Panc1 (cell line): ENCODE results near the gene SSBP2. TPM values are rescaled to one million over a fixed set of nuclear protein-coding genes. Genes with fewer than 3 reads are reported as not detected.

Experiments used
- ATAC-seq: fragments of 200-7000 bp; cut with Tn5 transposase; 2 replicates; pipeline ENCODE4 v1.9.1; 2020; ENCODE audit warnings: mild to moderate bottlenecking, moderate library complexity
- BruUV-seq: library from RNA; stranded (reverse); fragments of 400-500 nt; replicated peaks from 2 replicates; lab custom pipeline; 2021; lab: Mats Ljungman, UMichigan
- CTCF ChIA-PET: fragments of 300-600 bp; sonication (Branson Sonifier 250); formaldehyde crosslinking; loops from one replicate; lab custom pipeline; 2022; ENCODE audit warnings: antibody characterized with exemption; lab: Charles Lee
- POLR2A ChIA-PET: fragments of 300-600 bp; sonication (Branson Sonifier 250); formaldehyde crosslinking; loops from one replicate; lab custom pipeline; 2022; ENCODE audit warnings: antibody characterized with exemption; lab: Charles Lee
- DNase-seq: peaks from one replicate; pipeline ENCODE4 v3.0.0-alpha.2; 2010; ENCODE audit warnings: low read depth, low spot score
- H3K27ac ChIP-seq: 2 replicates; pipeline ENCODE4 v1.5.1; 2011; ENCODE audit warnings: mild to moderate bottlenecking, low read length, inconsistent platforms
- H3K27me3 ChIP-seq: fragments of 200-500 bp; sonication (Bioruptor generic); 2 replicates; pipeline ENCODE4 v1.6.0; 2014; ENCODE audit warnings: low read length, inconsistent platforms; ENCODE audit not compliant: control insufficient read depth, insufficient read depth
- H3K36me3 ChIP-seq: fragments of 200-500 bp; sonication (Bioruptor generic); 2 replicates; pipeline ENCODE4 v1.5.1; 2014; ENCODE audit warnings: inconsistent platforms, mild to moderate bottlenecking, low read length, moderate library complexity; ENCODE audit not compliant: control insufficient read depth, insufficient read depth
- H3K4me1 ChIP-seq: 2 replicates; pipeline ENCODE4 v1.5.1; 2011; ENCODE audit warnings: inconsistent platforms, mild to moderate bottlenecking, low read length, moderate library complexity; ENCODE audit not compliant: control insufficient read depth, insufficient read depth
- H3K4me3 ChIP-seq, 2 experiments: 2 replicates each; pipeline ENCODE4 v1.5.1; 2011 to 2012; ENCODE audit warnings: low read depth in 2 of 2, low read length in 2 of 2, mild to moderate bottlenecking in 2 of 2, inconsistent platforms in 1 of 2, moderate library complexity in 1 of 2
- H3K9me3 ChIP-seq: fragments of 200-500 bp; sonication (Bioruptor generic); 2 replicates; pipeline ENCODE4 v1.5.1; 2014; ENCODE audit warnings: low read depth, mild to moderate bottlenecking, inconsistent platforms, low read length, moderate library complexity; ENCODE audit not compliant: control insufficient read depth, insufficient read depth
- POLR2AphosphoS5 ChIP-seq: IDR thresholded peaks from 2 replicates; pipeline ENCODE4 v1.6.1; 2012; ENCODE audit warnings: mild to moderate bottlenecking, low read depth, low read length, moderate library complexity
- SIN3A ChIP-seq: IDR thresholded peaks from 2 replicates; pipeline ENCODE4 v1.6.1; 2012; ENCODE audit warnings: low read depth, mild to moderate bottlenecking, low read length, moderate library complexity, borderline replicate concordance; ENCODE audit not compliant: insufficient read depth
- TCF7L2 ChIP-seq: IDR thresholded peaks from 2 replicates; pipeline ENCODE4 v1.6.1; 2011; ENCODE audit warnings: mild to moderate bottlenecking, low read depth, low read length, inconsistent platforms
- in situ Hi-C: cut with HindIII; loops from 2 replicates; pipeline ENCODE4 v1.10.0; 2016; ENCODE audit warnings: low sequenced_read_pairs, low pct_unique_long_range_greater_than_20kb
- intact Hi-C: fragments of 100-400 bp; cut with micrococcal nuclease; formaldehyde crosslinking; loops from one replicate; pipeline ENCODE4 v1.10.0; 2022; ENCODE audit not compliant: unreplicated experiment
- total RNA-seq: library from RNA; stranded (reverse); gene quantifications from one replicate; pipeline ENCODE4 v1.2.1, GENCODE V29; 2021; ENCODE audit not compliant: unreplicated experiment
- TF ChIP-seq, protein P1 (sequence below), 2 experiments: IDR thresholded peaks; 2 replicates each; pipeline ENCODE4 v1.6.1; 2011 to 2012; ENCODE audit warnings: low read depth in 2 of 2, control low read depth in 1 of 2, low read length in 1 of 2, mild to moderate bottlenecking in 1 of 2, moderate library complexity in 1 of 2; ENCODE audit not compliant: insufficient read depth in 1 of 2
- TF ChIP-seq, protein P2 (sequence below): fragments of 450-650 bp; IDR thresholded peaks from 2 replicates; pipeline ENCODE4 v1.5.1; 2017; ENCODE audit warnings: mild to moderate bottlenecking

SSBP2 gene
- total RNA-seq, 1 experiment from 2014 or later: 16.3 TPM

DNA sequence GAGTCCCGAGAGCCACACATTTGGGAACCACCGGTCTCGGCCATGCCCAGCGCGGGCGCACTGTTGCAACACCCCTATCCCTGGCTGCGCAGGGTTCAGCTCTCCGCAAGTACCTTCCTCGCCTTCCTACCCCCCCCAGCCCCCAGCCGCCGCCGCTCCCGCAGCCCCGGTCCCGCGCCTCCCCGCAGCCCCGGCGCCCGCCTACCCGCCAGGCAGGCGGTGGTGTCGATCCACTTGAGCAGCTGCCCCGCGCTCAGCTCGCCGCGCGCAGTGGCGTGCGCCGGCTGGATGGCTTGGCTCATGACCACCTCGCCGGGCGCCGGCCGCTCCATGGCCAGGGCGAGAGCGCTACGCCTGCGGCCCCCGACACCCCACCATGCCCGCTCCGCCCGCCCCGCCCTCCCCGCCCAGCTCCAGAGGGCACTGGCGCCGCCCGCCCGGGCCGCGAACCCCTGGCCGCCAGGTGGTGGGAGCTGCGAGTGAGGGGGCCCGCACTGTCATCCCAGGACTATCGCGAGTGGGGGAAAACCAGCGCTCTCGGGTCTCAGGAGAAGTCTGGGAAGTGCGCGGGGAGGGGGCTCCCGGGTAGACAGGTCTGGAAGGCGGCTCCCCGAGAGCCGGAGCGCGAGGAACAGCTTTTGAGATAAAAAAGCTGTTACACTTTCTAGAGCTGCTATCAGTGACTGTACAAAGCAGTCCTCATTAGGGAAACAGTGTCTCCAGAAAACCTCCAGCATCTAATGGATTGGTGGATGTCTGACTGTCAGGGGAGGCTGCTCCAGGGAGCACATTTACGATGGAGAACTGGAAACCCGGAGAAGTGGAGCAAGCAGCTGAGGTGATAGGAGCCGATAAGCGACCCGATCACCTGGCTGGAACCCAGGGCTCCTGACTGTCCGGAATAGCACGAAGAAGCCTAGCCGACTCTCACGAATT, 356.8 kb downstream of the SSBP2 start, which contains the start of gene ACOT12:
TSS of gene ACOT12 (minus strand) at position 352 of the 936 bp plus-strand sequence. CDS start at position 332, 20 bp downstream.
- H3K4me3 ChIP-seq: peak within 1 kb of the TSS; percentile 40 to 66
- no peak for DNase-seq
- H3K9me3 ChIP-seq: no peaks in the 10 kb centered on the region
- H3K27ac ChIP-seq: no peak within 1 kb of the TSS
- no TSS peak for BruUV-seq
- no peaks in the 10 kb centered on the region for H3K27me3 ChIP-seq
- no peaks in the 10 kb centered on the region for H3K36me3 ChIP-seq
- ChIA-PET CTCF (interaction anchor here (0.6 to 0.9 kb wide), 3 partner anchors 9 to 557 kb away, joined by 3 to 4 read pairs (median 4); no protein-coding TSS in a partner anchor), POLR2A (interaction anchor here (0.6 to 0.7 kb wide), 2 partner anchors 58 to 683 kb away, joined by 3 to 9 read pairs; no protein-coding TSS in a partner anchor)
- intact Hi-C loops (no loop called here), in situ Hi-C loops (no loop called here)
- ATAC-seq: peak; percentile 74
- TF ChIP-seq TCF7L2: no peak
- TF ChIP-seq, protein P1, sequence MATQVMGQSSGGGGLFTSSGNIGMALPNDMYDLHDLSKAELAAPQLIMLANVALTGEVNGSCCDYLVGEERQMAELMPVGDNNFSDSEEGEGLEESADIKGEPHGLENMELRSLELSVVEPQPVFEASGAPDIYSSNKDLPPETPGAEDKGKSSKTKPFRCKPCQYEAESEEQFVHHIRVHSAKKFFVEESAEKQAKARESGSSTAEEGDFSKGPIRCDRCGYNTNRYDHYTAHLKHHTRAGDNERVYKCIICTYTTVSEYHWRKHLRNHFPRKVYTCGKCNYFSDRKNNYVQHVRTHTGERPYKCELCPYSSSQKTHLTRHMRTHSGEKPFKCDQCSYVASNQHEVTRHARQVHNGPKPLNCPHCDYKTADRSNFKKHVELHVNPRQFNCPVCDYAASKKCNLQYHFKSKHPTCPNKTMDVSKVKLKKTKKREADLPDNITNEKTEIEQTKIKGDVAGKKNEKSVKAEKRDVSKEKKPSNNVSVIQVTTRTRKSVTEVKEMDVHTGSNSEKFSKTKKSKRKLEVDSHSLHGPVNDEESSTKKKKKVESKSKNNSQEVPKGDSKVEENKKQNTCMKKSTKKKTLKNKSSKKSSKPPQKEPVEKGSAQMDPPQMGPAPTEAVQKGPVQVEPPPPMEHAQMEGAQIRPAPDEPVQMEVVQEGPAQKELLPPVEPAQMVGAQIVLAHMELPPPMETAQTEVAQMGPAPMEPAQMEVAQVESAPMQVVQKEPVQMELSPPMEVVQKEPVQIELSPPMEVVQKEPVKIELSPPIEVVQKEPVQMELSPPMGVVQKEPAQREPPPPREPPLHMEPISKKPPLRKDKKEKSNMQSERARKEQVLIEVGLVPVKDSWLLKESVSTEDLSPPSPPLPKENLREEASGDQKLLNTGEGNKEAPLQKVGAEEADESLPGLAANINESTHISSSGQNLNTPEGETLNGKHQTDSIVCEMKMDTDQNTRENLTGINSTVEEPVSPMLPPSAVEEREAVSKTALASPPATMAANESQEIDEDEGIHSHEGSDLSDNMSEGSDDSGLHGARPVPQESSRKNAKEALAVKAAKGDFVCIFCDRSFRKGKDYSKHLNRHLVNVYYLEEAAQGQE (IDR thresholded peaks at IDR 0.05; ENCODE audit: insufficient read depth in 1 of 2, low read depth in 2 of 2, low read length in 1 of 2): no peak
- TF ChIP-seq POLR2AphosphoS5: no peak
- 0 out of 2 replicates have a peak, but pooled peaks have one; percentile 27 for TF ChIP-seq SIN3A
- TF ChIP-seq, protein P2, sequence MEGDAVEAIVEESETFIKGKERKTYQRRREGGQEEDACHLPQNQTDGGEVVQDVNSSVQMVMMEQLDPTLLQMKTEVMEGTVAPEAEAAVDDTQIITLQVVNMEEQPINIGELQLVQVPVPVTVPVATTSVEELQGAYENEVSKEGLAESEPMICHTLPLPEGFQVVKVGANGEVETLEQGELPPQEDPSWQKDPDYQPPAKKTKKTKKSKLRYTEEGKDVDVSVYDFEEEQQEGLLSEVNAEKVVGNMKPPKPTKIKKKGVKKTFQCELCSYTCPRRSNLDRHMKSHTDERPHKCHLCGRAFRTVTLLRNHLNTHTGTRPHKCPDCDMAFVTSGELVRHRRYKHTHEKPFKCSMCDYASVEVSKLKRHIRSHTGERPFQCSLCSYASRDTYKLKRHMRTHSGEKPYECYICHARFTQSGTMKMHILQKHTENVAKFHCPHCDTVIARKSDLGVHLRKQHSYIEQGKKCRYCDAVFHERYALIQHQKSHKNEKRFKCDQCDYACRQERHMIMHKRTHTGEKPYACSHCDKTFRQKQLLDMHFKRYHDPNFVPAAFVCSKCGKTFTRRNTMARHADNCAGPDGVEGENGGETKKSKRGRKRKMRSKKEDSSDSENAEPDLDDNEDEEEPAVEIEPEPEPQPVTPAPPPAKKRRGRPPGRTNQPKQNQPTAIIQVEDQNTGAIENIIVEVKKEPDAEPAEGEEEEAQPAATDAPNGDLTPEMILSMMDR: peak; percentile 32
- peaks cover 3% of the 10 kb centered on the region; the same call in 1 of the 2 replicates for H3K4me1 ChIP-seq

DNA sequence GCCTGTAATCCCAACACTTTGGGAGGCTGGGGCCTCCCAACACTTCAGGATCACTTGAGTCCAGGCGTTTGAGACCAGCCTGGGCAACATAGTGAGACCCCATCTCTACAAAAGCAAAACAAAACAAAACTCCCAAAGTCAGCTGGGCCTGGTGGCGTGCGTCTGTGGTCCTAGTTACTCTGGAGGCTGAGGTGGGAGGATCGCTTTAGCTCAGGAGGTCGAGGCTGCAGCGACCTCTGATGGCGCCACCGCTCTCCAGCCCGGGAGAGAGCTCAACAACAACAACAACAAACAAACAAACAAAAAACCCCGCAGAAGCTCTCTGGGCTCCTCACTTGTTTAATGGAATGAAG, 357.5 kb downstream of the SSBP2 start:
- ChIA-PET POLR2A (interaction anchor here (0.7 kb wide), 1 partner anchor 57 kb away, joined by 3 read pairs; no protein-coding TSS in a partner anchor), CTCF (interaction anchor here (0.6 to 0.9 kb wide), 3 partner anchors 10 to 558 kb away, joined by 3 to 4 read pairs (median 4); no protein-coding TSS in a partner anchor)
- intact Hi-C loops: no loop called here
- DNase-seq (no peak), ATAC-seq (peak; percentile 49)
- TF ChIP-seq, protein P2: peak; percentile 68
- no peak for TF ChIP-seq POLR2AphosphoS5
- Histone ChIP-seq H3K4me1 (peaks cover 3% of the 10 kb centered on the region; the same call in 1 of the 2 replicates), H3K27me3 (no peaks in the 10 kb centered on the region), H3K9me3 (no peaks in the 10 kb centered on the region), H3K4me3 (peak overlapping the region; percentile 40 to 66), H3K36me3 (no peaks in the 10 kb centered on the region), H3K27ac (no peak overlapping the region)
- BruUV-seq: no TSS peak
- in situ Hi-C loops: no loop called here
